Caco-2 (cell line): ENCODE results near the gene SORCS2. TPM values are rescaled to one million over a fixed set of nuclear protein-coding genes. Genes with fewer than 3 reads are reported as not detected.

Source experiments
- BruUV-seq: library from RNA; stranded (reverse); fragments of 400-500 nt; replicated peaks from 2 replicates; lab custom pipeline; 2021; lab: Mats Ljungman, UMichigan
- CTCF ChIA-PET: fragments of 300-600 bp; sonication (Branson Sonifier 250); formaldehyde crosslinking; loops from one replicate; lab custom pipeline; 2022; ENCODE audit warnings: antibody characterized with exemption; lab: Charles Lee
- POLR2A ChIA-PET: fragments of 300-600 bp; sonication (Branson Sonifier 250); formaldehyde crosslinking; loops from one replicate; lab custom pipeline; 2022; ENCODE audit warnings: antibody characterized with exemption; lab: Charles Lee
- DNase-seq, 2 experiments: peaks; one replicate each; pipeline versions ENCODE4 v3.0.0 to v3.0.0-alpha.2; 2020 to 2022
- H3K27me3 ChIP-seq: replicated peaks from 2 replicates; pipeline ENCODE4 v1.6.0; 2011; ENCODE audit warnings: low read length; ENCODE audit not compliant: control insufficient read depth, insufficient read depth
- H3K36me3 ChIP-seq: 2 replicates; pipeline ENCODE4 v1.5.1; 2011; ENCODE audit warnings: low read length; ENCODE audit not compliant: control insufficient read depth, insufficient read depth
- H3K4me1 ChIP-seq: fragments of 250-450 bp; sonication (Bioruptor Pico); 2 replicates; pipeline ENCODE4 v1.5.1; 2020; ENCODE audit warnings: mild to moderate bottlenecking
- H3K4me3 ChIP-seq: 2 replicates; pipeline ENCODE4 v1.5.1; 2011; ENCODE audit warnings: low read depth, mild to moderate bottlenecking, control low read depth, low read length
- H3K9me3 ChIP-seq: fragments of 250-450 bp; sonication (Bioruptor Pico); 2 replicates; pipeline ENCODE4 v1.5.1; 2020; ENCODE audit warnings: mild to moderate bottlenecking, moderate library complexity
- H3K27ac Mint-ChIP-seq: one replicate; pipeline ENCODE4 v1.8.0; 2022; ENCODE audit warnings: mixed read lengths; ENCODE audit not compliant: unreplicated experiment
- H3K27me3 Mint-ChIP-seq: one replicate; pipeline ENCODE4 v1.8.0; 2022; ENCODE audit warnings: mixed read lengths; ENCODE audit not compliant: insufficient read depth, unreplicated experiment
- H3K36me3 Mint-ChIP-seq: one replicate; pipeline ENCODE4 v1.8.0; 2022; ENCODE audit warnings: mild to moderate bottlenecking, mixed read lengths; ENCODE audit not compliant: insufficient read depth, unreplicated experiment
- H3K4me1 Mint-ChIP-seq: one replicate; pipeline ENCODE4 v1.8.0; 2022; ENCODE audit warnings: low read depth, mixed read lengths; ENCODE audit not compliant: unreplicated experiment
- H3K4me3 Mint-ChIP-seq: one replicate; pipeline ENCODE4 v1.8.0; 2022; ENCODE audit warnings: mild to moderate bottlenecking, moderate library complexity, mixed read lengths; ENCODE audit not compliant: unreplicated experiment
- H3K9me3 Mint-ChIP-seq: one replicate; pipeline ENCODE4 v1.8.0; 2022; ENCODE audit warnings: mixed read lengths; ENCODE audit not compliant: unreplicated experiment
- CTCF ChIP-seq, 2 experiments: fragments of 200-600 bp in 1 of 2; IDR thresholded peaks; 1 replicate in 1 of 2; 2 replicates in 1 of 2; pipeline versions ENCODE4 v1.5.1 to v1.8.0; 2011 to 2022; ENCODE audit warnings: antibody characterized with exemption in 1 of 2, control low read depth in 1 of 2, inconsistent platforms in 1 of 2, low read depth in 1 of 2, low read length in 1 of 2, mild to moderate bottlenecking in 1 of 2, moderate library complexity in 1 of 2; ENCODE audit not compliant: insufficient read depth in 1 of 2, severe bottlenecking in 1 of 2, unreplicated experiment in 1 of 2
- intact Hi-C: fragments of 100-400 bp; cut with micrococcal nuclease; formaldehyde crosslinking; loops from one replicate; pipeline ENCODE4 v1.10.0; 2022; ENCODE audit not compliant: unreplicated experiment
- total RNA-seq: library from RNA; stranded (reverse); gene quantifications from 2 replicates; pipeline ENCODE4 v1.2.3, GENCODE V29; 2022

The SORCS2 gene
- total RNA-seq, 1 experiment from 2014 or later: 1.6 TPM

GRCh38 chr4:7338059-7338452 lies 145.7 kb downstream of the SORCS2 start:
- ChIA-PET CTCF (no interaction called here), POLR2A (no interaction called here)
- Histone ChIP-seq H3K9me3 (no peaks in the 10 kb centered on the region), H3K4me1 (no peaks in the 10 kb centered on the region), H3K27me3 (no peaks in the 10 kb centered on the region), H3K36me3 (no peaks in the 10 kb centered on the region), H3K4me3 (no peak overlapping the region)
- intact Hi-C loops: no loop called here
- Mint-ChIP-seq H3K4me1 (no peaks in the 10 kb centered on the region), H3K27ac (no peak overlapping the region), H3K9me3 (peaks cover 15% of the 10 kb centered on the region), H3K36me3 (no peaks in the 10 kb centered on the region), H3K4me3 (no peak overlapping the region), H3K27me3 (no peaks in the 10 kb centered on the region)
- no peak for TF ChIP-seq CTCF (IDR thresholded peaks at IDR 0.05; ENCODE audit: insufficient read depth in 1 of 2, low read depth in 1 of 2, low read length in 1 of 2, severe bottlenecking in 1 of 2, unreplicated experiment in 1 of 2)
- DNase-seq: no peak
- BruUV-seq: no TSS peak

DNA sequence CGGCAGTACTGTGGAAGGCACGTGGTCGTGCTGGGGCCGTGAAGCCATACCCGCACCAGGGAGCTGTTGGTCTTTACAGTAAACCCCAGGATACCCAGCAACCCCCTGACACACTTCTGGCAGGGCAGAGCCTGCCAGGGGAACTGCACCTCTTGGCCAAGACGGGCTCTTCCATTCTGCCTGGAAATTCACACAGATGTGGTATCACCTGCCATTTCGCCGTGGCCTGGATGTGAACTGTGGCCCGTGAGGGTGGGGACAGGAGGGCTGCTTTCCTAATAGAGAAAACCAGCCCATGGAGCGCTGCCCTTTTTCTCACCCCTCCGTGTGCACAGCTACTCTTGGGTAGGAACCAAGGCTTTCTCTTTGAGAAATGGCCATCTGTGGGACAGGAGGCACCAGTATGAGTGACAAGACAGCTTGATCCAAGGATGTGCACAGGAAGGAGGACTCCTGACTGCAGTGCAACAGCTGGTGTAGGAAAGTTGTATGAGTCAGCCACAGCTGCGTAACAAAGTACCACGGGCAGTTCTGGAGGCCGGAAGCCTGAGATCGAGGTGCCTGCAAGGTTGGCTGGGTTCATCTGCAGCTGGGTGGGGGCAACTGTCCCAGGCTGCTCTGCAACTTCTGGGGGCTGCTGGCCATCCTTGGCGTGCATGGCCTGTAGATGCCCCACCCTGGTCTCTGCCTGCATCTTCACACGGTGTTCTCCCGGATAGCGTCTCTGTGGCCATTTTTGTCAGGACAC lies 146.7 kb downstream of the SORCS2 start:
- intact Hi-C loops: no loop called here
- H3K36me3 Mint-ChIP-seq: no peaks in the 10 kb centered on the region
- no peak for TF ChIP-seq CTCF (IDR thresholded peaks at IDR 0.05; ENCODE audit: insufficient read depth in 1 of 2, low read depth in 1 of 2, low read length in 1 of 2, severe bottlenecking in 1 of 2, unreplicated experiment in 1 of 2)
- Histone ChIP-seq H3K9me3 (no peaks in the 10 kb centered on the region), H3K36me3 (no peaks in the 10 kb centered on the region), H3K4me3 (no peak overlapping the region), H3K4me1 (no peaks in the 10 kb centered on the region), H3K27me3 (no peaks in the 10 kb centered on the region)
- no peak for DNase-seq
- peaks cover 15% of the 10 kb centered on the region for H3K9me3 Mint-ChIP-seq
- no peak overlapping the region for H3K27ac Mint-ChIP-seq
- H3K4me3 Mint-ChIP-seq: no peak overlapping the region
- BruUV-seq: no TSS peak
- H3K27me3 Mint-ChIP-seq: no peaks in the 10 kb centered on the region
- ChIA-PET POLR2A (no interaction called here), CTCF (no interaction called here)
- H3K4me1 Mint-ChIP-seq: no peaks in the 10 kb centered on the region

DNA sequence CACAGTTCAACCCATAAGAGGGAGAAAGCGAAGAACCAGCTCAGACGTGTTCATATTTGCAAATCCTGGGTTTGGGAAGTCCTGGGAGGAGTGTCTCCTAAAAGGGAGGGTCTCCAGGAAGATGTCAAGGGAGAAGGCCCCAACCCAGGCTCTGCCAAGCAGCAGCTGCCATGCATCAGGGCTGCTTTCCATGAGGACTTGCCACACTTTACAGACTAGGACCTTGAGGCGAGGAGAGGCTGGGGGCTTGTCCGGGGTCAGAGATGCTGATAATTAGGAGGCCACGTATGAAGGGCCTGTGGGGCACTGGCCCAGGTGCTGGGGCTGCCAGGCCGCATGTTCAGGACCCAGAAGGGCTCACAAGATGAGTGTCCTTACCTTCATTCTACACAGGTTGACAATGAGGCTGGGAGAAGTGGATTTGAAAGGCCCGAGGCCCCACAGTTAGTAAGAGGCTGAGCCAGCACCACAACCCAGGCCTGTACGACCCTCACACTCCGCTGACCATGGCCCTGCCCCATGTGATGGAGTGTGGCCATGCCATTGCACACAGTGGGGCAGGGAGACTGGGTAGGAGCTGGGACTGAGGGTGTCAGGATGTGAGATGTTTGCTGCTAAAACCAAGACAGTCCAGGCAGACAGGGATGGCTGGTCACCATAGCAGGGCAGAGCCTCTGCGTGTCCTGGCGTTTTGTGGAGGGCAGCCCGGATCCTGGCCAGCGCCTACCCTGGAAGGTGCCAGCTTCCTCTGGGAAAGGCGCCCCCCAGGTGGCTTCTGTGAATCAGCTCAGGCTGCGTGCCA lies 147.6 kb downstream of the SORCS2 start:
- Mint-ChIP-seq H3K4me1 (no peaks in the 10 kb centered on the region), H3K4me3 (no peak overlapping the region), H3K27me3 (no peaks in the 10 kb centered on the region), H3K36me3 (no peaks in the 10 kb centered on the region), H3K9me3 (peaks cover 15% of the 10 kb centered on the region), H3K27ac (no peak overlapping the region)
- no peak for TF ChIP-seq CTCF (IDR thresholded peaks at IDR 0.05; ENCODE audit: insufficient read depth in 1 of 2, low read depth in 1 of 2, low read length in 1 of 2, severe bottlenecking in 1 of 2, unreplicated experiment in 1 of 2)
- DNase-seq: no peak
- no peaks in the 10 kb centered on the region for H3K36me3 ChIP-seq
- H3K9me3 ChIP-seq: no peaks in the 10 kb centered on the region
- intact Hi-C loops: no loop called here
- H3K27me3 ChIP-seq: no peaks in the 10 kb centered on the region
- no peak overlapping the region for H3K4me3 ChIP-seq
- POLR2A ChIA-PET: no interaction called here
- CTCF ChIA-PET: no interaction called here
- no peaks in the 10 kb centered on the region for H3K4me1 ChIP-seq
- no TSS peak for BruUV-seq
